GM23248 (cell line): Measurements from ENCODE around the gene NFIC. TPM values are rescaled to one million over a fixed set of nuclear protein-coding genes. Genes with fewer than 3 reads are reported as not detected.

Source experiments
- DNase-seq: peaks from one replicate; pipeline ENCODE4 v3.0.0-alpha.2; 2015
- H2AFZ ChIP-seq: fragments of 200-600 bp; sonication (generic); 2 replicates; pipeline ENCODE4 v1.6.1; 2016; ENCODE audit warnings: antibody characterized with exemption
- H3F3A ChIP-seq: fragments of 200-600 bp; sonication (generic); 2 replicates; pipeline ENCODE4 v1.6.1; 2016; ENCODE audit warnings: mild to moderate bottlenecking, antibody characterized with exemption, mixed run types; ENCODE audit not compliant: insufficient read depth
- H3K27ac ChIP-seq: fragments of 200-600 bp; sonication (generic); 2 replicates; pipeline ENCODE4 v1.5.1; 2016; ENCODE audit warnings: mild to moderate bottlenecking
- H3K27me3 ChIP-seq: fragments of 200-600 bp; sonication (generic); replicated peaks from 2 replicates; pipeline ENCODE4 v1.6.1; 2016; ENCODE audit warnings: mild to moderate bottlenecking; ENCODE audit not compliant: insufficient read depth
- H3K36me3 ChIP-seq: fragments of 200-600 bp; sonication (generic); 2 replicates; pipeline ENCODE4 v1.6.1; 2016; ENCODE audit warnings: low read depth, mild to moderate bottlenecking
- H3K4me1 ChIP-seq: fragments of 200-600 bp; sonication (generic); 2 replicates; pipeline ENCODE4 v1.6.1; 2016; ENCODE audit warnings: mild to moderate bottlenecking; ENCODE audit not compliant: insufficient read depth
- H3K4me2 ChIP-seq: fragments of 200-600 bp; sonication (generic); one replicate; pipeline ENCODE4 v1.6.1; 2016; ENCODE audit warnings: mild to moderate bottlenecking; ENCODE audit not compliant: unreplicated experiment
- H3K4me3 ChIP-seq: fragments of 200-600 bp; sonication (generic); 2 replicates; pipeline ENCODE4 v1.5.1; 2016; ENCODE audit warnings: mild to moderate bottlenecking
- H3K79me2 ChIP-seq: fragments of 200-600 bp; sonication (generic); 2 replicates; pipeline ENCODE4 v1.6.1; 2016; ENCODE audit warnings: mild to moderate bottlenecking; ENCODE audit not compliant: insufficient read depth
- H3K9ac ChIP-seq: fragments of 200-600 bp; sonication (generic); 2 replicates; pipeline ENCODE4 v1.6.1; 2016; ENCODE audit warnings: mild to moderate bottlenecking
- H3K9me2 ChIP-seq: fragments of 200-600 bp; sonication (generic); 2 replicates; pipeline ENCODE4 v1.6.1; 2016; ENCODE audit warnings: mixed run types, mild to moderate bottlenecking, moderate library complexity; ENCODE audit not compliant: insufficient read depth
- H3K9me3 ChIP-seq: fragments of 200-600 bp; sonication (generic); one replicate; pipeline ENCODE4 v1.6.1; 2017; ENCODE audit warnings: low read depth
- H4K20me1 ChIP-seq: fragments of 200-600 bp; sonication (generic); 2 replicates; pipeline ENCODE4 v1.6.0; 2016; ENCODE audit not compliant: insufficient read depth
- EZH2 ChIP-seq: fragments of 200-600 bp; sonication (generic); IDR thresholded peaks from 2 replicates; pipeline ENCODE4 v1.6.1; 2018; ENCODE audit warnings: antibody characterized with exemption, mild to moderate bottlenecking; ENCODE audit not compliant: insufficient read depth, poor library complexity, severe bottlenecking
- EZH2phosphoT487 ChIP-seq: fragments of 200-600 bp; sonication (generic); IDR thresholded peaks from 2 replicates; pipeline ENCODE4 v1.6.1; 2018; ENCODE audit warnings: antibody characterized with exemption, moderate library complexity, mild to moderate bottlenecking, low read depth; ENCODE audit not compliant: insufficient read depth
- WGBS, 2 experiments: methylation state at CpG; one replicate each; pipeline ENCODE4 v1.1.6; 2015 to 2017; ENCODE audit warnings: low lambda C conversion rate in 2 of 2, low coverage in 1 of 2; ENCODE audit errors: missing lambda C conversion rate in 2 of 2; 5-methylcytosine and 5-hydroxymethylcytosine counted together
- in situ Hi-C: fragments of 300-500 bp; cut with MboI; formaldehyde crosslinking; loops from 2 replicates; pipeline ENCODE4 v1.15.0; 2020
- polyA plus RNA-seq: library from polyadenylated mRNA; unstranded; fragments of >200 nt; fragmentation: Nextera tagmentation; extraction: Ambion mirVana; gene quantifications from 2 replicates; pipeline ENCODE4 v1.2.1, GENCODE V29; 2016
- total RNA-seq: library from RNA; depleted of rRNA; stranded (reverse); fragments of >200 nt; shearing (Covaris generic); gene quantifications from 2 replicates; pipeline ENCODE4 v1.2.3, GENCODE V29; 2014

The NFIC gene
- total and polyA plus RNA-seq, 2 experiments from 2014 or later = 50.4 to 108 TPM

GRCh38 chr19:3478409-3479176 lies 112.2 kb downstream of the NFIC start:
- DNase-seq = no peak
- no peak overlapping the region for H3K27ac ChIP-seq
- H3K36me3 ChIP-seq = no peaks in the 10 kb centered on the region
- TF ChIP-seq EZH2 (no peak), EZH2phosphoT487 (no peak)
- no peaks in the 10 kb centered on the region for H3K9me2 ChIP-seq
- H2AFZ ChIP-seq = no peak overlapping the region
- no peak overlapping the region for H3K9ac ChIP-seq
- no peaks in the 10 kb centered on the region for H4K20me1 ChIP-seq
- in situ Hi-C loops = no loop called here
- 27 to 41% methylated on average over 19 to 27 of the region's 27 CpGs for WGBS, 2 experiments
- no peak overlapping the region for H3K4me2 ChIP-seq
- H3K4me3 ChIP-seq = no peak overlapping the region
- H3F3A ChIP-seq = no peaks in the 10 kb centered on the region
- H3K79me2 ChIP-seq = no peaks in the 10 kb centered on the region
- no peaks in the 10 kb centered on the region for H3K4me1 ChIP-seq
- H3K9me3 ChIP-seq = no peaks in the 10 kb centered on the region
- peaks cover 21% of the 10 kb centered on the region for H3K27me3 ChIP-seq

GRCh38 chr19:3479177-3479833 lies 112.9 kb downstream of the NFIC start:
- peak; percentile 73 for DNase-seq
- H4K20me1 ChIP-seq = no peaks in the 10 kb centered on the region
- H2AFZ ChIP-seq = no peak overlapping the region
- H3K9ac ChIP-seq = no peak overlapping the region
- H3K27ac ChIP-seq = no peak overlapping the region
- no peak overlapping the region for H3K4me2 ChIP-seq
- H3K27me3 ChIP-seq = peaks cover 21% of the 10 kb centered on the region
- H3F3A ChIP-seq = no peaks in the 10 kb centered on the region
- H3K9me2 ChIP-seq = no peaks in the 10 kb centered on the region
- no peaks in the 10 kb centered on the region for H3K9me3 ChIP-seq
- no peak overlapping the region for H3K4me3 ChIP-seq
- no peaks in the 10 kb centered on the region for H3K79me2 ChIP-seq
- in situ Hi-C loops = no loop called here
- TF ChIP-seq EZH2 = no peak
- no peak for TF ChIP-seq EZH2phosphoT487
- H3K4me1 ChIP-seq = no peaks in the 10 kb centered on the region
- WGBS, 2 experiments = 27 to 40% methylated on average over 1 to 7 of the region's 7 CpGs
- no peaks in the 10 kb centered on the region for H3K36me3 ChIP-seq

- no peak overlapping the region for H3K4me3 ChIP-seq
- H3K9me2 ChIP-seq = no peaks in the 10 kb centered on the region
- in situ Hi-C loops = no loop called here
- H3K27ac ChIP-seq = no peak overlapping the region
- H3K9me3 ChIP-seq = no peaks in the 10 kb centered on the region
- H3K36me3 ChIP-seq = no peaks in the 10 kb centered on the region
- no peaks in the 10 kb centered on the region for H3K79me2 ChIP-seq
- DNase-seq = peak; percentile 58
- H3K4me1 ChIP-seq = no peaks in the 10 kb centered on the region
- no peaks in the 10 kb centered on the region for H4K20me1 ChIP-seq
- H3K9ac ChIP-seq = no peak overlapping the region
- H3F3A ChIP-seq = no peaks in the 10 kb centered on the region
- no peak overlapping the region for H2AFZ ChIP-seq
- H3K27me3 ChIP-seq = peaks cover 21% of the 10 kb centered on the region
- 29% methylated on average over 9 of the region's 9 CpGs; no CpG with 5 or more reads in 1 of the 2 experiments for WGBS, 2 experiments
- no peak overlapping the region for H3K4me2 ChIP-seq
- TF ChIP-seq EZH2 = no peak
- TF ChIP-seq EZH2phosphoT487 = no peak
Observed at GRCh38 chr19:3479834-3480215, 113.4 kb downstream of the NFIC start.

- H3K9ac ChIP-seq = no peak within 1 kb of the TSS
- TF ChIP-seq EZH2 (no peak), EZH2phosphoT487 (no peak)
- no peak for DNase-seq
- no peak within 1 kb of the TSS for H3K4me3 ChIP-seq
- WGBS, 2 experiments = 51 to 63% methylated on average over 17 to 25 of the region's 27 CpGs
- no peaks in the 10 kb centered on the region for H3K36me3 ChIP-seq
- H3K27ac ChIP-seq = no peak within 1 kb of the TSS
- H3F3A ChIP-seq = no peaks in the 10 kb centered on the region
- H3K4me1 ChIP-seq = no peaks in the 10 kb centered on the region
- H4K20me1 ChIP-seq = no peaks in the 10 kb centered on the region
- H3K27me3 ChIP-seq = peaks cover 21% of the 10 kb centered on the region
- H2AFZ ChIP-seq = no peak within 1 kb of the TSS
- H3K4me2 ChIP-seq = no peak within 1 kb of the TSS
- in situ Hi-C loops = no loop called here
- no peaks in the 10 kb centered on the region for H3K79me2 ChIP-seq
- H3K9me3 ChIP-seq = no peaks in the 10 kb centered on the region
- H3K9me2 ChIP-seq = no peaks in the 10 kb centered on the region
Observed at GRCh38 chr19:3480383-3481091, 114.2 kb downstream of the NFIC start, which contains the start of gene SMIM24. Gene SMIM24 (minus strand): TSS chr19:3480525. CDS start chr19:3480463, 62 bp downstream.
